ENCODE data around the gene PGM1. TPM values are rescaled to one million over a fixed set of nuclear protein-coding genes. Genes with fewer than 3 reads are reported as not detected.
A peak's percentile ranks its signal among the peaks of the same experiment; 100 is the strongest.

The PGM1 gene
- total RNA-seq, 4 donors from 2014 or later = 43.1 to 77.2 (median 47.4) TPM

GRCh38 chr1:63686696-63687095, 93.5 kb downstream of the PGM1 start:
- WGBS, 2 donors = 91 to 97% methylated on average over 1 of the region's 1 CpG
- no peak for DNase-seq
- intact Hi-C loops (cut with DNase I) = loop anchor here (10.0 kb wide), 1 partner anchor 448 kb away; no protein-coding TSS in a partner anchor
- H3K27me3 ChIP-seq = no peaks in the 10 kb centered on the region
- H3K4me3 ChIP-seq = no peak overlapping the region
- H3K4me1 ChIP-seq = peaks cover 0 to 11% (median 0%) of the 10 kb centered on the region in 3 donors
- no peak overlapping the region for H3K27ac ChIP-seq
- H3K9me3 ChIP-seq = no peaks in the 10 kb centered on the region
- no peaks in the 10 kb centered on the region for H3K36me3 ChIP-seq
- TF ChIP-seq POLR2A (IDR thresholded peaks at IDR 0.05) = no peak
- TF ChIP-seq, protein P1, sequence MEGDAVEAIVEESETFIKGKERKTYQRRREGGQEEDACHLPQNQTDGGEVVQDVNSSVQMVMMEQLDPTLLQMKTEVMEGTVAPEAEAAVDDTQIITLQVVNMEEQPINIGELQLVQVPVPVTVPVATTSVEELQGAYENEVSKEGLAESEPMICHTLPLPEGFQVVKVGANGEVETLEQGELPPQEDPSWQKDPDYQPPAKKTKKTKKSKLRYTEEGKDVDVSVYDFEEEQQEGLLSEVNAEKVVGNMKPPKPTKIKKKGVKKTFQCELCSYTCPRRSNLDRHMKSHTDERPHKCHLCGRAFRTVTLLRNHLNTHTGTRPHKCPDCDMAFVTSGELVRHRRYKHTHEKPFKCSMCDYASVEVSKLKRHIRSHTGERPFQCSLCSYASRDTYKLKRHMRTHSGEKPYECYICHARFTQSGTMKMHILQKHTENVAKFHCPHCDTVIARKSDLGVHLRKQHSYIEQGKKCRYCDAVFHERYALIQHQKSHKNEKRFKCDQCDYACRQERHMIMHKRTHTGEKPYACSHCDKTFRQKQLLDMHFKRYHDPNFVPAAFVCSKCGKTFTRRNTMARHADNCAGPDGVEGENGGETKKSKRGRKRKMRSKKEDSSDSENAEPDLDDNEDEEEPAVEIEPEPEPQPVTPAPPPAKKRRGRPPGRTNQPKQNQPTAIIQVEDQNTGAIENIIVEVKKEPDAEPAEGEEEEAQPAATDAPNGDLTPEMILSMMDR (IDR thresholded peaks at IDR 0.05) = no peak

DNA sequence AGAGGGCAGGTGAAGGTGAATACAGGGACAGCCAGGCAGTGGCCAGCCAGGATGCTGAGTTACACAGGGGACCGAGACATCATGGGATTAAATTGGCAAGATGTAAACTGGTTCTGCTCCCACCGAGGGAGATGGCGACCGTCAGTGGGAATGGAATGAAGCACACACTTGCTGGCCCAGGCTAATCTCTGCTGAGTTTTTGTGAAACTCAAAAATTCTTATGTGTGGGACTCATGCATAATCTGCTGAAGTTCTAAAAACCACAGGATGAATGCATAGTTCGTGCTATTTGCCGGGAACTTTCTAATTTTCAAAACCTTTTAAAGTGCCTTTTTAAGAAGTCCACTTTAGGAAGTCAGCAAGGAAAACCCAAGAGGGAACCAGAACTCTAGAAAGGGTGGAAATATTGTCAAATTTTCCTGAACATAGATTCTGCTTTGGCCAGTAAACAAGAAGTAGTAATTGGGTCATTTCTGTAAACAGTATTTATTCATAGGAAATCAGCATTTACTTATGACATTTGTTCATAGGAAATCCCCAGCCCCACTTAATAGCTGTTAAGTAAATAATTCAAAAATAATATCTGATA, 95.2 kb downstream of the PGM1 start:
- Histone ChIP-seq H3K27me3 (no peaks in the 10 kb centered on the region), H3K27ac (no peak overlapping the region), H3K4me1 (peaks cover 0 to 21% (median 0%) of the 10 kb centered on the region in 3 donors), H3K4me3 (no peak overlapping the region), H3K36me3 (no peaks in the 10 kb centered on the region), H3K9me3 (no peaks in the 10 kb centered on the region)
- no peak for TF ChIP-seq POLR2A (IDR thresholded peaks at IDR 0.05)
- TF ChIP-seq, protein P1 (IDR thresholded peaks at IDR 0.05) = no peak
- DNase-seq = no peak
- whole genome bisulfite sequencing, 2 donors = 82 to 85% methylated on average over 5 to 6 of the region's 6 CpGs
- intact Hi-C loops (cut with DNase I) = loop anchor here (10.0 kb wide), 1 partner anchor 446 kb away; no protein-coding TSS in a partner anchor

DNA sequence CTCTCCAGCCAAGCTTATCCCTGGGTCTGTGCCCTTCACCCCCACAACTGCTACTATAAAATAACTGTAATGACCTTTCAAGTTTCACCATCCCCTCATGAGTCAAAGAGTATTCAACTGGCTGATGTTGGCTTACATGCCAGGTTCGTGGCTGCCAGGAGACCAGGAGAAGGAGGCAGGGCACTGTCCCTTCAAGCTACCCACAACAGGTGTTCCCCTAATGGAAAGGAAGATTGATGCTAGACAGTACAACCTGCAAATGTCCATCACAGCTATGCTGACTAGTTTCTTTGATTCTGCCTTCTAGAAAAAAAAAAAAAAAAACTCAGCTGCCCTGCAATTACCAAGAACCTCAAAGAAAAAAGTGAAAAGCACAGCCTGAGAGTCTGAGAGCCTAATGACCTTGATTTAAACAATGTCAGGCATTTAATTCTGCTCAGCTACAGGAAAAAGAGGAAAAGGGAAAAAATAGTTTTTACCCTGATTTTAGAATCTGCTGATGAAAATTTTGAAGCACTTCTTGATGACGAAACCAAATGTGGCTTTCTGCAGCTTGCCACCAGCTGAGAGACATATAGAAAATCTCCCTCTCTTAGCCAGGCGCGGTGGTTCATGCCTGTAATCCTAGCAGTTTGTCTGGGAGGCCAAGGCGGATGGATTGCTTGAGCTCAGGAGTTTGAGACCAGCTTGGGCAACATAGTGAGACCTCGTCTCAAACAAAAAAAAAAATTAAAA, 97.9 kb downstream of the PGM1 start:
- peaks cover 0 to 39% (median 9%) of the 10 kb centered on the region in 3 donors for H3K4me1 ChIP-seq
- intact Hi-C loops (cut with DNase I) = loop anchor here (10.0 kb wide), 1 partner anchor 554 kb away; no protein-coding TSS in a partner anchor
- peak overlapping the region in 2 of 4 donors; percentile 73 to 77 for H3K27ac ChIP-seq
- 85 to 95% methylated on average over 6 of the region's 6 CpGs for WGBS, 2 donors
- no peaks in the 10 kb centered on the region for H3K9me3 ChIP-seq
- H3K27me3 ChIP-seq = no peaks in the 10 kb centered on the region
- no peaks in the 10 kb centered on the region for H3K36me3 ChIP-seq
- H3K4me3 ChIP-seq = no peak overlapping the region
- DNase-seq = no peak
- TF ChIP-seq, protein P1 (IDR thresholded peaks at IDR 0.05) = no peak
- TF ChIP-seq POLR2A (IDR thresholded peaks at IDR 0.05) = no peak

GRCh38 chr1:63691701-63692425, 98.7 kb downstream of the PGM1 start:
- Histone ChIP-seq H3K4me3 (no peak overlapping the region), H3K36me3 (no peaks in the 10 kb centered on the region), H3K4me1 (peaks cover 0 to 39% (median 9%) of the 10 kb centered on the region in 3 donors), H3K9me3 (no peaks in the 10 kb centered on the region), H3K27me3 (no peaks in the 10 kb centered on the region), H3K27ac (peak overlapping the region in 3 of 4 donors; percentile 1 to 77 (median 73))
- 0 to 3% methylated on average over 6 of the region's 6 CpGs for WGBS, 2 donors
- DNase-seq = no peak
- intact Hi-C loops (cut with DNase I) = loop anchor here (10.0 kb wide), 1 partner anchor 553 kb away; no protein-coding TSS in a partner anchor
- TF ChIP-seq POLR2A (IDR thresholded peaks at IDR 0.05) = no peak
- TF ChIP-seq, protein P1 (IDR thresholded peaks at IDR 0.05) = peak; percentile 40 to 83 (median 74)
